K562 (cell line): ENCODE results near the gene ANXA9. TPM values are rescaled to one million over a fixed set of nuclear protein-coding genes. Genes with fewer than 3 reads are reported as not detected.

Experiments
- AFF4 ChIP-seq: sonication (generic); formaldehyde crosslinking; IDR thresholded peaks from 2 replicates; pipeline ENCODE4 v1.8.0; 2023; ENCODE audit warnings: mild to moderate bottlenecking, missing genetic modification reagents
- ATF3 ChIP-seq, 2 experiments: fragments of 450-650 bp in 1 of 2; sonication (generic) in 1 of 2; formaldehyde crosslinking in 1 of 2; IDR thresholded peaks in 1 of 2; conservative IDR thresholded peaks in 1 of 2; 2 replicates each; pipeline versions ENCODE4 v1.6.1 to v1.8.1; 2016 to 2023; ENCODE audit warnings: mild to moderate bottlenecking in 2 of 2, moderate library complexity in 2 of 2, inconsistent platforms in 1 of 2, missing genetic modification reagents in 1 of 2
- GABPB1 ChIP-seq: sonication (generic); formaldehyde crosslinking; IDR thresholded peaks from 2 replicates; pipeline ENCODE4 v1.8.0; 2022; ENCODE audit warnings: mild to moderate bottlenecking, missing genetic modification reagents
- MTA2 ChIP-seq: fragments of 450-650 bp; IDR thresholded peaks from 2 replicates; pipeline ENCODE4 v1.6.1; 2016; ENCODE audit warnings: low read depth
- NR0B1 ChIP-seq: fragments of 450-650 bp; IDR thresholded peaks from one replicate; pipeline ENCODE4 v1.6.1; 2018; ENCODE audit warnings: mild to moderate bottlenecking, moderate library complexity; ENCODE audit not compliant: partially characterized antibody
- NRF1 ChIP-seq, 2 experiments: fragments of 450-650 bp; IDR thresholded peaks in 1 of 2; conservative IDR thresholded peaks in 1 of 2; 2 replicates each; pipeline ENCODE4 v1.6.1; 2014; ENCODE audit warnings: mild to moderate bottlenecking in 2 of 2
- RNF2 ChIP-seq: sonication (generic); IDR thresholded peaks from 2 replicates; pipeline ENCODE4 v1.6.1; 2016
- SRF ChIP-seq, 2 experiments: fragments of 250-450, 450-650 bp in 1 of 2; sonication (Bioruptor Pico) in 1 of 2; sonication (generic) in 1 of 2; formaldehyde crosslinking; IDR thresholded peaks; 2 replicates each; pipeline versions ENCODE4 v1.5.0 to v1.5.1; 2020 to 2022; ENCODE audit warnings: mild to moderate bottlenecking in 1 of 2, missing genetic modification reagents in 1 of 2
- SRSF7 ChIP-seq: fragments of 200-400 bp; formaldehyde crosslinking; optimal IDR thresholded peaks from 2 replicates; pipeline ENCODE3; 2017; ENCODE audit warnings: mild to moderate bottlenecking, low read depth, low read length
- TCF3 ChIP-seq: sonication (generic); formaldehyde crosslinking; IDR thresholded peaks from 2 replicates; pipeline ENCODE4 v1.4.0; 2020; ENCODE audit warnings: mild to moderate bottlenecking, missing genetic modification reagents
- ZBTB33 ChIP-seq: sonication (generic); formaldehyde crosslinking; IDR thresholded peaks from 2 replicates; pipeline ENCODE4 v1.8.1; 2023; ENCODE audit warnings: mild to moderate bottlenecking, missing genetic modification reagents
- ZKSCAN1 ChIP-seq: fragments of 150-350 bp; IDR thresholded peaks from 2 replicates; pipeline ENCODE4 v1.6.1; 2016; ENCODE audit warnings: low read depth, low read length
- ZNF274 ChIP-seq: IDR thresholded peaks from 2 replicates; pipeline ENCODE4 v1.6.1; 2011; ENCODE audit warnings: low read depth, mild to moderate bottlenecking, low read length, moderate library complexity, borderline replicate concordance
- polyA plus RNA-seq, 8 experiments: library from polyadenylated mRNA; depleted of rRNA in 4 of 8; stranded (reverse) in 5 of 8; unstranded in 3 of 8; fragments of >200 nt; fragmentation: Nextera tagmentation in 2 of 8; fragmentation: Illumina TruSeq in 1 of 8; extraction: Ambion mirVana in 2 of 8; extraction: Trizol in 1 of 8; gene quantifications; 2 replicates each; pipeline versions ENCODE4 v1.2.1 to v1.2.3, GENCODE V29; 2011 to 2014; ENCODE audit warnings: inconsistent platforms in 1 of 8, missing spikeins in 1 of 8
- total RNA-seq, 7 experiments: library from RNA; depleted of rRNA in 6 of 7; stranded (reverse); fragments of >200 nt in 6 of 7; fragmentation: Illumina TruSeq in 2 of 7; extraction: Trizol in 2 of 7; gene quantifications; 2 replicates each; pipeline versions ENCODE4 v1.2.1 to v1.2.3, GENCODE V29; 2011 to 2021; ENCODE audit warnings: low replicate concordance in 1 of 7
- TF ChIP-seq, protein P1 (sequence below): IDR thresholded peaks from 2 replicates; pipeline ENCODE4 v1.6.1; 2011; ENCODE audit warnings: borderline replicate concordance, low read depth, mild to moderate bottlenecking, moderate library complexity, low read length; ENCODE audit not compliant: insufficient read depth, poor library complexity, severe bottlenecking

The ANXA9 gene
- total and polyA plus RNA-seq, 9 of the 15 experiments (the other 6 are each of a cell fraction or from before 2014, with no cell fraction given): 0.24 to 1.6 (median 0.57) TPM

DNA sequence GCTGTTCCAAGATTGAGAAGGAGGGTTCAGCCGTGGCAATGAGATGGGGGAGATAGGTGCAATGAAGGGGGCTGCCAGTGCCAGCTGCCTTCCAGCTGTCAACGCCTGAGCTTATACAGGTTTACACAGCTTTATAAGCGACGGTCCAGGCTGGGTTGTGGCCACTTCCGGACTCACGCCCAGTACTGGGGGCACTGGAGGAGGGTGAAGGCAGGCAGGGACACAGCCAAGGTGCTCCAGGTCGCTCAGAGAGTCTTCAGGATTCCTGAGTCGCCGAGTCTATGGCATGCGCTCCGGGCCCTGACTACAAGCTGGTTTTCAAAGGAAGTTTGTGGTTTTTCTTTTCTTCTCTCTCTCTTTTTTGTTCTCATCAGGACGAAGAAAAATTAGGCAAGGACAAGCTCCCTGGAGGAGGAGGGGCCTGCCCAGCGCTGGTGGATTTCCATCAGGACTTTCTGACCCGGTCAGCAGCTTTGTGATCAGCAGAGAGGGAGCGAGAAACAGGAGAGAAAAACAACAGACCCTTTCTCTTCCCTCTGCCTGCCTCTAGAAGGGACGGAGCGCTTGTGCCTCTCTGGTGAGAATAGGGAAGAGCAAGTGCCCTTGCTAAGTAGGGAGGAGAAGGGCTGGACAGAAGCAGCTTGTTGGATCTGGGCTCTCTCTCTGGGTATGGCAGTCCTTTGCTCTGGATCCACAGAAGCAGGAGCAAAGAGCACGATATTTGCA, 24.4 kb downstream of the ANXA9 start, which contains the start of gene MINDY1 (continued):
- peak in 1 of 2 experiments; percentile 36; a peak in 1 of 4 replicates for TF ChIP-seq NRF1 (conservative IDR thresholded peaks at IDR 0.05 in 1 of 2, IDR thresholded peaks at IDR 0.05 in 1 of 2)
- TF ChIP-seq GABPB1: no peak
- no peak for TF ChIP-seq ZKSCAN1
- TF ChIP-seq ZNF274: no peak
- TF ChIP-seq ATF3 (IDR thresholded peaks at IDR 0.05): no peak
- no peak; the same call in 1 of the 2 replicates for TF ChIP-seq ATF3 (CRISPR knock-in tag; conservative IDR thresholded peaks at IDR 0.05)
- TF ChIP-seq MTA2: 0 out of 2 replicates have a peak, but pooled peaks have one; percentile 5
- TF ChIP-seq, protein P1, sequence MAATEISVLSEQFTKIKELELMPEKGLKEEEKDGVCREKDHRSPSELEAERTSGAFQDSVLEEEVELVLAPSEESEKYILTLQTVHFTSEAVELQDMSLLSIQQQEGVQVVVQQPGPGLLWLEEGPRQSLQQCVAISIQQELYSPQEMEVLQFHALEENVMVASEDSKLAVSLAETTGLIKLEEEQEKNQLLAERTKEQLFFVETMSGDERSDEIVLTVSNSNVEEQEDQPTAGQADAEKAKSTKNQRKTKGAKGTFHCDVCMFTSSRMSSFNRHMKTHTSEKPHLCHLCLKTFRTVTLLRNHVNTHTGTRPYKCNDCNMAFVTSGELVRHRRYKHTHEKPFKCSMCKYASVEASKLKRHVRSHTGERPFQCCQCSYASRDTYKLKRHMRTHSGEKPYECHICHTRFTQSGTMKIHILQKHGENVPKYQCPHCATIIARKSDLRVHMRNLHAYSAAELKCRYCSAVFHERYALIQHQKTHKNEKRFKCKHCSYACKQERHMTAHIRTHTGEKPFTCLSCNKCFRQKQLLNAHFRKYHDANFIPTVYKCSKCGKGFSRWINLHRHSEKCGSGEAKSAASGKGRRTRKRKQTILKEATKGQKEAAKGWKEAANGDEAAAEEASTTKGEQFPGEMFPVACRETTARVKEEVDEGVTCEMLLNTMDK: no peak
- no peak for TF ChIP-seq ZBTB33 (CRISPR knock-in tag)
- TF ChIP-seq TCF3 (CRISPR knock-in tag): no peak
- TF ChIP-seq RNF2: no peak
- peak in 1 of 2 experiments; percentile 76; a peak in 1 of 4 replicates for TF ChIP-seq SRF (CRISPR knock-in tag; IDR thresholded peaks at IDR 0.05)
- TF ChIP-seq NR0B1: no peak
- no peak for TF ChIP-seq SRSF7
- TF ChIP-seq AFF4: 0 out of 2 replicates have a peak, but pooled peaks have one; percentile 18
